Natural killer cell treated with Interleukin-12 subunit alpha and Interleukin-12 subunit beta and Interleukin-15 and Interleukin-18, amount 100 ng/mL, for 72 hours (primary cell): ENCODE data around the gene PFKFB2. TPM values are rescaled to one million over a fixed set of nuclear protein-coding genes. Genes with fewer than 3 reads are reported as not detected.

ENCODE experiments used
- ATAC-seq, 2 donors: fragments of 150-1000 bp; cut with Tn5 transposase in 1 of 2; sonication (Bioruptor Pico), chemical (Tn5 transposase) in 1 of 2; 2 replicates each; pipeline ENCODE4 v1.10.0; 2021
- DNase-seq: peaks from one replicate; pipeline ENCODE4 v3.0.0; 2022; ENCODE audit warnings: low spot score
- H3K27ac Mint-ChIP-seq, 2 donors: 1 replicate in 1 of 2; 2 replicates in 1 of 2; pipeline ENCODE4 v1.8.0; 2022; ENCODE audit warnings: mixed read lengths in 2 of 2, mild to moderate bottlenecking in 1 of 2, moderate library complexity in 1 of 2
- H3K27me3 Mint-ChIP-seq, 2 donors: 1 replicate in 1 of 2; 2 replicates in 1 of 2; pipeline ENCODE4 v1.8.0; 2022; ENCODE audit warnings: mixed read lengths in 2 of 2
- H3K36me3 Mint-ChIP-seq: one replicate; pipeline ENCODE4 v1.8.0; 2022; ENCODE audit warnings: mixed read lengths
- H3K4me1 Mint-ChIP-seq, 2 donors: 1 replicate in 1 of 2; 2 replicates in 1 of 2; pipeline ENCODE4 v1.8.0; 2022; ENCODE audit warnings: low read depth in 2 of 2, mixed read lengths in 2 of 2, mild to moderate bottlenecking in 1 of 2
- H3K4me3 Mint-ChIP-seq: one replicate; pipeline ENCODE4 v1.8.0; 2022; ENCODE audit warnings: mixed read lengths
- H3K9me3 Mint-ChIP-seq: 2 replicates; pipeline ENCODE4 v1.8.0; 2022; ENCODE audit warnings: mixed read lengths
- total RNA-seq, 2 donors: library from RNA; stranded (reverse); gene quantifications; one replicate each; pipeline ENCODE4 v1.2.3, GENCODE V29; 2022

PFKFB2 gene
- total RNA-seq, 2 donors from 2014 or later: 1.3 to 2.7 TPM

GRCh38 chr1:207055386-207056001, 2.4 kb downstream of the PFKFB2 start:
- ATAC-seq (no peak), DNase-seq (no peak)
- no peaks in the 10 kb centered on the region for H3K27me3 Mint-ChIP-seq
- no peaks in the 10 kb centered on the region for H3K36me3 Mint-ChIP-seq
- H3K4me3 Mint-ChIP-seq: no peak overlapping the region
- no peaks in the 10 kb centered on the region for H3K9me3 Mint-ChIP-seq
- no peak overlapping the region for H3K27ac Mint-ChIP-seq
- H3K4me1 Mint-ChIP-seq: peaks cover 19 to 23% of the 10 kb centered on the region in 2 donors

GRCh38 chr1:207056673-207057072, 3.6 kb downstream of the PFKFB2 start:
- DNase-seq (no peak), ATAC-seq (no peak)
- Mint-ChIP-seq H3K27me3 (no peaks in the 10 kb centered on the region), H3K4me1 (peaks cover 11 to 14% of the 10 kb centered on the region in 2 donors), H3K9me3 (no peaks in the 10 kb centered on the region), H3K4me3 (no peak overlapping the region), H3K27ac (no peak overlapping the region), H3K36me3 (no peaks in the 10 kb centered on the region)

GRCh38 chr1:207058252-207058651, 5.2 kb downstream of the PFKFB2 start:
- Mint-ChIP-seq H3K4me3 (no peak overlapping the region), H3K9me3 (no peaks in the 10 kb centered on the region), H3K27me3 (no peaks in the 10 kb centered on the region), H3K27ac (no peak overlapping the region), H3K36me3 (no peaks in the 10 kb centered on the region), H3K4me1 (peaks cover 11 to 12% of the 10 kb centered on the region in 2 donors)
- ATAC-seq: no peak
- DNase-seq: no peak

GRCh38 chr1:207058878-207059867, 6.1 kb downstream of the PFKFB2 start:
- H3K9me3 Mint-ChIP-seq: no peaks in the 10 kb centered on the region
- H3K27me3 Mint-ChIP-seq: no peaks in the 10 kb centered on the region
- DNase-seq (no peak), ATAC-seq (no peak)
- H3K4me1 Mint-ChIP-seq: peaks cover 11 to 16% of the 10 kb centered on the region in 2 donors
- H3K4me3 Mint-ChIP-seq: no peak overlapping the region
- no peaks in the 10 kb centered on the region for H3K36me3 Mint-ChIP-seq
- no peak overlapping the region for H3K27ac Mint-ChIP-seq

- no peak overlapping the region for H3K27ac Mint-ChIP-seq
- H3K27me3 Mint-ChIP-seq: no peaks in the 10 kb centered on the region
- no peak for ATAC-seq
Observed at GRCh38 chr1:207059881-207060280, 6.8 kb downstream of the PFKFB2 start.

GRCh38 chr1:207060596-207060995, 7.5 kb downstream of the PFKFB2 start:
- ATAC-seq (no peak), DNase-seq (no peak)
- H3K4me3 Mint-ChIP-seq: no peak overlapping the region
- H3K27ac Mint-ChIP-seq: no peak overlapping the region
- H3K36me3 Mint-ChIP-seq: no peaks in the 10 kb centered on the region
- no peaks in the 10 kb centered on the region for H3K27me3 Mint-ChIP-seq
- H3K9me3 Mint-ChIP-seq: no peaks in the 10 kb centered on the region
- peaks cover 11 to 16% of the 10 kb centered on the region in 2 donors for H3K4me1 Mint-ChIP-seq

More at GRCh38 chr1:207059881-207060280, 6.8 kb downstream of the PFKFB2 start:
- Mint-ChIP-seq H3K36me3 (no peaks in the 10 kb centered on the region), H3K4me1 (peaks cover 11 to 16% of the 10 kb centered on the region in 2 donors), H3K4me3 (no peak overlapping the region), H3K9me3 (no peaks in the 10 kb centered on the region)
- no peak for DNase-seq

- no peak for DNase-seq
- no peaks in the 10 kb centered on the region for H3K36me3 Mint-ChIP-seq
- no peak for ATAC-seq
- H3K4me3 Mint-ChIP-seq: no peak overlapping the region
- peaks cover 11 to 16% of the 10 kb centered on the region in 2 donors for H3K4me1 Mint-ChIP-seq
- H3K9me3 Mint-ChIP-seq: no peaks in the 10 kb centered on the region
- no peaks in the 10 kb centered on the region for H3K27me3 Mint-ChIP-seq
- H3K27ac Mint-ChIP-seq: no peak overlapping the region
Observed at GRCh38 chr1:207062058-207062457, 9.0 kb downstream of the PFKFB2 start.

GRCh38 chr1:207063014-207063413, 9.9 kb downstream of the PFKFB2 start:
- ATAC-seq (peak in 1 of 2 donors; percentile 61), DNase-seq (no peak)
- peaks cover 11 to 16% of the 10 kb centered on the region in 2 donors for H3K4me1 Mint-ChIP-seq
- no peaks in the 10 kb centered on the region for H3K9me3 Mint-ChIP-seq
- peak overlapping the region; percentile 25 for H3K4me3 Mint-ChIP-seq
- H3K27ac Mint-ChIP-seq: peak overlapping the region in 1 of 2 donors; percentile 4
- H3K36me3 Mint-ChIP-seq: no peaks in the 10 kb centered on the region
- no peaks in the 10 kb centered on the region for H3K27me3 Mint-ChIP-seq

GRCh38 chr1:207064561-207064960, 11.5 kb downstream of the PFKFB2 start:
- Mint-ChIP-seq H3K4me1 (peaks cover 18 to 22% of the 10 kb centered on the region in 2 donors), H3K27ac (no peak overlapping the region), H3K4me3 (no peak overlapping the region), H3K36me3 (no peaks in the 10 kb centered on the region), H3K9me3 (no peaks in the 10 kb centered on the region), H3K27me3 (no peaks in the 10 kb centered on the region)
- no peak for ATAC-seq
- DNase-seq: no peak

GRCh38 chr1:207067185-207067584, 14.1 kb downstream of the PFKFB2 start:
- H3K4me3 Mint-ChIP-seq: no peak overlapping the region
- H3K36me3 Mint-ChIP-seq: no peaks in the 10 kb centered on the region
- H3K27ac Mint-ChIP-seq: no peak overlapping the region
- no peaks in the 10 kb centered on the region for H3K27me3 Mint-ChIP-seq
- H3K4me1 Mint-ChIP-seq: peaks cover 24 to 30% of the 10 kb centered on the region in 2 donors
- ATAC-seq (no peak), DNase-seq (no peak)
- no peaks in the 10 kb centered on the region for H3K9me3 Mint-ChIP-seq

- ATAC-seq: no peak
- no peaks in the 10 kb centered on the region for H3K27me3 Mint-ChIP-seq
- no peak overlapping the region for H3K27ac Mint-ChIP-seq
- no peaks in the 10 kb centered on the region for H3K36me3 Mint-ChIP-seq
- no peaks in the 10 kb centered on the region for H3K9me3 Mint-ChIP-seq
- no peak for DNase-seq
- H3K4me3 Mint-ChIP-seq: no peak overlapping the region
- peaks cover 20 to 25% of the 10 kb centered on the region in 2 donors for H3K4me1 Mint-ChIP-seq
Observed at GRCh38 chr1:207067665-207068064, 14.6 kb downstream of the PFKFB2 start.

- no peaks in the 10 kb centered on the region for H3K36me3 Mint-ChIP-seq
- H3K4me3 Mint-ChIP-seq: no peak overlapping the region
- H3K27me3 Mint-ChIP-seq: no peaks in the 10 kb centered on the region
- DNase-seq (no peak), ATAC-seq (peak; percentile 70 to 76)
- no peaks in the 10 kb centered on the region for H3K9me3 Mint-ChIP-seq
- H3K27ac Mint-ChIP-seq: peak overlapping the region; percentile 25 to 80
- H3K4me1 Mint-ChIP-seq: peaks cover 13% of the 10 kb centered on the region in 2 donors
Observed at GRCh38 chr1:207069061-207069460, 16.0 kb downstream of the PFKFB2 start.

- no peak overlapping the region for H3K4me3 Mint-ChIP-seq
Observed at GRCh38 chr1:207069858-207070506, 16.9 kb downstream of the PFKFB2 start.

More at GRCh38 chr1:207069858-207070506, 16.9 kb downstream of the PFKFB2 start:
- Mint-ChIP-seq H3K36me3 (no peaks in the 10 kb centered on the region), H3K27ac (no peak overlapping the region), H3K27me3 (no peaks in the 10 kb centered on the region), H3K9me3 (no peaks in the 10 kb centered on the region), H3K4me1 (peaks cover 13% of the 10 kb centered on the region in 2 donors)
- no peak for ATAC-seq
- DNase-seq: no peak
